ENCODE measurements around the gene CHIT1. TPM values are rescaled to one million over a fixed set of nuclear protein-coding genes. Genes with fewer than 3 reads are reported as not detected.
A peak's percentile ranks its signal among the peaks of the same experiment; 100 is the strongest.

CHIT1 gene
- total and polyA plus RNA-seq, 9 of the 15 experiments (the other 6 are each of a cell fraction or from before 2014, with no cell fraction given): not detected

DNA sequence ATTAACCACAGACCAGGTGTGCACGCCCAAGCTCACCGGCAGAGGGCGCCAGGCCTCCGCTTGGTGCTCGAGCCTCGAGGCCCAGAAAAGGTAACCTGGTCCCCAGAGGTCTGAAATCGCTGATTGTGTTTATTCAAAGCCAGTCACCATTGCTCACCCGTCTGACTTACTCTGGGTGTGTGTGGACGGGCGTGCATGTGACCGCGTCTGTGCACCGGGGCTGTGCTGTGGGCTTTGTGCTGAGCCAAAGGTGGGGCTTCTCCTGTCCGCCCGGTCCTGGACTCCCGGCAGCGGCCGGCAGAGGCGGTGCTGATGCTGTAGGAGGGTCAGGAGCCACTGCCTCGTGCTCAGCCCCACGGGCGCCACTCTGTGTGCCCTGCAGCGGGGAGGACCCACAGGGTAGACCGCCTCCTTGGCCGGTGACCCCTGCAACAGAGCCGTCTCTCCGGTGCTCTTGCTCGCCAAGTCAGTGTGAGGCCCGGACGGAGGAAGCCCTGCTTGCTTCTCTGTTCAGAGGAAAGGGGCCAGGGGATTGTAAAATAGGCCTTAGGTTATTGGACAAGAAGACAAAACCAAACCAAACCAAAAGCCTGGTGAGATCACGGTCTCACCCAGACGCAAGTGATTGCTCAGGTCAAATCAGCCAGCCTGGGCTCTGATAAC lies 43.9 kb upstream of the CHIT1 start (continued):
- no peak for TF ChIP-seq CHD7 (IDR thresholded peaks at IDR 0.05; ENCODE audit: low read depth, low read length)
- TF ChIP-seq ZEB2 (IDR thresholded peaks at IDR 0.05): peak; percentile 85; the same call in 1 of the 2 replicates
- no peak for TF ChIP-seq FOXM1 (IDR thresholded peaks at IDR 0.05; ENCODE audit: low read depth)
- no peak; the same call in 1 of the 2 replicates for TF ChIP-seq FOXM1 (CRISPR knock-in tag; IDR thresholded peaks at IDR 0.05; ENCODE audit: low read depth)
- TF ChIP-seq ZNF561 (CRISPR knock-in tag; conservative IDR thresholded peaks at IDR 0.05): no peak
- TF ChIP-seq ZNF766 (CRISPR knock-in tag; conservative IDR thresholded peaks at IDR 0.05): no peak
- no peak for TF ChIP-seq IRF2 (CRISPR knock-in tag; IDR thresholded peaks at IDR 0.05)
- TF ChIP-seq RAD51 (IDR thresholded peaks at IDR 0.05; ENCODE audit: borderline replicate concordance, low read depth): no peak
- no peak for TF ChIP-seq ARID3B (CRISPR knock-in tag; IDR thresholded peaks at IDR 0.05; ENCODE audit: borderline replicate concordance)
- TF ChIP-seq SMAD4 (CRISPR knock-in tag; conservative IDR thresholded peaks at IDR 0.05): no peak
- no peak for TF ChIP-seq SNRNP70 (optimal IDR thresholded peaks at IDR 0.05; ENCODE audit: low read depth, low read length)
- TF ChIP-seq TBL1XR1 (IDR thresholded peaks at IDR 0.05; ENCODE audit: low read length in 2 of 2): 0 out of 4 replicates have a peak, but pooled peaks of 1 of the 2 experiments have one; percentile 39
- no peak for TF ChIP-seq HNRNPUL1 (IDR thresholded peaks at IDR 0.05; ENCODE audit: low read length)
- TF ChIP-seq NUFIP1 (IDR thresholded peaks at IDR 0.05; ENCODE audit: partially characterized antibody): no peak
- TF ChIP-seq ZKSCAN3 (CRISPR knock-in tag; IDR thresholded peaks at IDR 0.05): no peak
- TF ChIP-seq GABPA (tag; conservative IDR thresholded peaks at IDR 0.05; ENCODE audit: low read depth): no peak
- no peak for TF ChIP-seq NR1H2 (CRISPR knock-in tag; IDR thresholded peaks at IDR 0.05)
